Activated CD4-positive, alpha-beta T cell treated with anti-CD3 and anti-CD28 coated beads, Interleukin-2, amount 10 ng/mL, durations not matched to agents 7 days and 5 days (primary cell): ENCODE measurements around the gene CDK2. TPM values are rescaled to one million over a fixed set of nuclear protein-coding genes. Genes with fewer than 3 reads are reported as not detected.
"Not testable (repeated sequence)": the region's sequence is repeated elsewhere in the genome, so short reads cannot be mapped to it uniquely, and the experiment has no call there.

ENCODE experiments used
- CTCF ChIA-PET: fragments of 350-600 bp; sonication (Branson Sonifier 250); formaldehyde crosslinking; loops from one replicate; lab custom pipeline; 2021; ENCODE audit warnings: antibody characterized with exemption; lab: Charles Lee
- POLR2A ChIA-PET: fragments of 350-600 bp; sonication (Branson Sonifier 250); formaldehyde crosslinking; loops from one replicate; lab custom pipeline; 2021; ENCODE audit warnings: antibody characterized with exemption; lab: Charles Lee
- DNase-seq: peaks from one replicate; pipeline ENCODE4 v3.0.0-alpha.2; 2020
- H3K27ac Mint-ChIP-seq: one replicate; pipeline ENCODE4 v1.8.0; 2021; ENCODE audit warnings: mild to moderate bottlenecking, moderate library complexity, mixed read lengths
- H3K27me3 Mint-ChIP-seq: one replicate; pipeline ENCODE4 v1.8.0; 2021; ENCODE audit warnings: mixed read lengths
- H3K36me3 Mint-ChIP-seq: one replicate; pipeline ENCODE4 v1.8.0; 2021; ENCODE audit warnings: low read depth, mixed read lengths
- H3K4me1 Mint-ChIP-seq: one replicate; pipeline ENCODE4 v1.8.0; 2021; ENCODE audit warnings: mixed read lengths
- H3K4me3 Mint-ChIP-seq: one replicate; pipeline ENCODE4 v1.8.0; 2021; ENCODE audit warnings: mild to moderate bottlenecking, moderate library complexity, mixed read lengths
- H3K9me3 Mint-ChIP-seq: one replicate; pipeline ENCODE4 v1.8.0; 2021; ENCODE audit warnings: mixed read lengths
- total RNA-seq, 2 experiments: library from RNA; stranded (reverse); gene quantifications; one replicate each; pipeline ENCODE4 v1.2.3, GENCODE V29; 2021

CDK2 gene
- total RNA-seq = 100 to 1,000 TPM in 1 of 2 experiments, 10 to 100 TPM in 1; 96.6 to 106 TPM

- DNase-seq = peak; percentile 93
- Mint-ChIP-seq H3K27ac (peak within 1 kb of the TSS; percentile 89), H3K9me3 (no peaks in the 10 kb centered on the region), H3K27me3 (no peaks in the 10 kb centered on the region), H3K4me3 (peak within 1 kb of the TSS; percentile 97), H3K36me3 (peaks cover 24% of the 10 kb centered on the region), H3K4me1 (peaks cover 42% of the 10 kb centered on the region)
- ChIA-PET POLR2A (no interaction called here), CTCF (interaction anchor here (0.7 kb wide), 1 partner anchor 340 kb away, joined by 3 read pairs; no protein-coding TSS in a partner anchor)
Measured at GRCh38 chr12:55966408-55967281, at the start of gene CDK2. Gene CDK2 (plus strand): TSS chr12:55966830. CDS start chr12:55967009, 179 bp downstream.

GRCh38 chr12:55919032-55919431 lies 47.6 kb upstream of the CDK2 start:
- H3K9me3 Mint-ChIP-seq, POLR2A ChIA-PET, DNase-seq, H3K27me3 Mint-ChIP-seq, H3K27ac Mint-ChIP-seq, H3K4me3 Mint-ChIP-seq: not testable (repeated sequence)
- CTCF ChIA-PET = interaction anchor here (0.6 to 1.2 kb wide), 3 partner anchors 7 to 115 kb away, joined by 3 to 4 read pairs (median 3); no protein-coding TSS in a partner anchor
- Mint-ChIP-seq H3K36me3 (peaks cover 45% of the 10 kb centered on the region), H3K4me1 (peaks cover 47% of the 10 kb centered on the region)

- peaks cover 42% of the 10 kb centered on the region for H3K4me1 Mint-ChIP-seq
- CTCF ChIA-PET = interaction anchor here (0.6 kb wide), 1 partner anchor 1621 kb away, joined by 3 read pairs; no protein-coding TSS in a partner anchor
- POLR2A ChIA-PET = no interaction called here
- H3K4me3 Mint-ChIP-seq = no peak overlapping the region
- H3K36me3 Mint-ChIP-seq = peaks cover 48% of the 10 kb centered on the region
- H3K9me3 Mint-ChIP-seq = no peaks in the 10 kb centered on the region
- H3K27ac Mint-ChIP-seq = no peak overlapping the region
- H3K27me3 Mint-ChIP-seq = no peaks in the 10 kb centered on the region
- DNase-seq = no peak
Measured at GRCh38 chr12:55922126-55922525, 44.5 kb upstream of the CDK2 start.

GRCh38 chr12:55923648-55924047 lies 43.0 kb upstream of the CDK2 start:
- Mint-ChIP-seq H3K4me1 (peaks cover 38% of the 10 kb centered on the region), H3K36me3 (peaks cover 51% of the 10 kb centered on the region)
- POLR2A ChIA-PET, H3K27ac Mint-ChIP-seq, H3K27me3 Mint-ChIP-seq, H3K9me3 Mint-ChIP-seq, H3K4me3 Mint-ChIP-seq, DNase-seq, CTCF ChIA-PET: not testable (repeated sequence)

- Mint-ChIP-seq H3K27me3 (no peaks in the 10 kb centered on the region), H3K9me3 (no peaks in the 10 kb centered on the region), H3K4me1 (peaks cover 48% of the 10 kb centered on the region), H3K4me3 (peak overlapping the region; percentile 89), H3K36me3 (peaks cover 50% of the 10 kb centered on the region), H3K27ac (peak overlapping the region; percentile 99)
- DNase-seq = no peak
- ChIA-PET CTCF (interaction anchor here (0.6 to 6.8 kb wide), 15 partner anchors 9 to 209 kb away, joined by 3 to 45 read pairs (median 4); partner anchors contain the start of genes BLOC1S1, DNAJC14, ORMDL2 and RAB5B), POLR2A (no interaction called here)
Measured at GRCh38 chr12:55925371-55925770, 41.3 kb upstream of the CDK2 start.

- Mint-ChIP-seq H3K36me3 (peaks cover 50% of the 10 kb centered on the region), H3K27me3 (no peaks in the 10 kb centered on the region), H3K4me3 (peak overlapping the region; percentile 89), H3K27ac (peak overlapping the region; percentile 99), H3K9me3 (no peaks in the 10 kb centered on the region), H3K4me1 (peaks cover 46% of the 10 kb centered on the region)
- CTCF ChIA-PET = interaction anchor here (0.8 to 6.8 kb wide), 21 partner anchors 8 to 210 kb away, joined by 3 to 45 read pairs (median 3); partner anchors contain the start of genes BLOC1S1, DNAJC14, ORMDL2 and RAB5B
- POLR2A ChIA-PET = interaction anchor here (1.5 kb wide), 1 partner anchor 108 kb away, joined by 5 read pairs; the partner anchor contains the start of gene ORMDL2
- DNase-seq = no peak
Measured at GRCh38 chr12:55925870-55926737, 40.5 kb upstream of the CDK2 start.

- Mint-ChIP-seq H3K27me3 (no peaks in the 10 kb centered on the region), H3K4me1 (peaks cover 39% of the 10 kb centered on the region), H3K27ac (peak overlapping the region; percentile 99), H3K4me3 (peak overlapping the region; percentile 89), H3K9me3 (no peaks in the 10 kb centered on the region), H3K36me3 (peaks cover 52% of the 10 kb centered on the region)
- ChIA-PET POLR2A (interaction anchor here (1.5 kb wide), 1 partner anchor 109 kb away, joined by 5 read pairs; the partner anchor contains the start of gene ORMDL2), CTCF (interaction anchor here (0.6 to 6.8 kb wide), 20 partner anchors 9 to 1280 kb away, joined by 3 to 45 read pairs (median 4); partner anchors contain the start of gene DNAJC14)
- peak; percentile 96 for DNase-seq
Measured at GRCh38 chr12:55926738-55927587, 39.7 kb upstream of the CDK2 start.

- CTCF ChIA-PET = interaction anchor here (0.6 to 6.8 kb wide), 7 partner anchors 12 to 1280 kb away, joined by 3 to 45 read pairs (median 4); partner anchors contain the start of gene DNAJC14
- peak within 1 kb of the TSS; percentile 89 for H3K4me3 Mint-ChIP-seq
- POLR2A ChIA-PET = no interaction called here
- peak within 1 kb of the TSS; percentile 99 for H3K27ac Mint-ChIP-seq
- H3K36me3 Mint-ChIP-seq = peaks cover 52% of the 10 kb centered on the region
- H3K27me3 Mint-ChIP-seq = no peaks in the 10 kb centered on the region
- peak; percentile 83 for DNase-seq
- no peaks in the 10 kb centered on the region for H3K9me3 Mint-ChIP-seq
- H3K4me1 Mint-ChIP-seq = peaks cover 34% of the 10 kb centered on the region
Measured at GRCh38 chr12:55927588-55928502, 38.8 kb upstream of the CDK2 start, which contains the start of gene PYM1. Gene PYM1 (minus strand): TSS chr12:55927894. CDS start chr12:55927761, 133 bp downstream.

- H3K27ac Mint-ChIP-seq = peak overlapping the region; percentile 99
- no peaks in the 10 kb centered on the region for H3K9me3 Mint-ChIP-seq
- H3K4me3 Mint-ChIP-seq = peak overlapping the region; percentile 89
- CTCF ChIA-PET = interaction anchor here (1.3 to 6.8 kb wide), 3 partner anchors 10 to 191 kb away, joined by 4 to 45 read pairs (median 6); no protein-coding TSS in a partner anchor
- POLR2A ChIA-PET = interaction anchor here (0.7 to 1.0 kb wide), 2 partner anchors 11 to 112 kb away, joined by 3 read pairs; partner anchors contain the start of genes ORMDL2 and SARNP
- DNase-seq = peak; percentile 94
- H3K27me3 Mint-ChIP-seq = no peaks in the 10 kb centered on the region
- peaks cover 59% of the 10 kb centered on the region for H3K36me3 Mint-ChIP-seq
- H3K4me1 Mint-ChIP-seq = peaks cover 38% of the 10 kb centered on the region
Measured at GRCh38 chr12:55929306-55929791, 37.3 kb upstream of the CDK2 start.

GRCh38 chr12:55930771-55931316 lies 35.8 kb upstream of the CDK2 start, which contains the start of gene DGKA:
Gene DGKA (plus strand): TSS chr12:55931162. CDS start chr12:55936504, 5,342 bp downstream.
- CTCF ChIA-PET = interaction anchor here (0.9 to 6.8 kb wide), 8 partner anchors 9 to 192 kb away, joined by 3 to 45 read pairs (median 4); partner anchors contain the start of genes DNAJC14, ORMDL2 and SARNP
- peak; percentile 92 for DNase-seq
- Mint-ChIP-seq H3K36me3 (peaks cover 62% of the 10 kb centered on the region), H3K27ac (peak within 1 kb of the TSS; percentile 99), H3K9me3 (no peaks in the 10 kb centered on the region), H3K27me3 (no peaks in the 10 kb centered on the region), H3K4me3 (peak within 1 kb of the TSS; percentile 89), H3K4me1 (peaks cover 42% of the 10 kb centered on the region)
- POLR2A ChIA-PET = interaction anchor here (1.1 kb wide), 1 partner anchor 102 kb away, joined by 6 read pairs; no protein-coding TSS in a partner anchor
